MM.1S (cell line): ENCODE results near the gene KIF16B.

Source experiments
- EZH2 ChIP-seq: fragments of 300-600 bp; sonication (generic); optimal IDR thresholded peaks from 2 replicates; pipeline ENCODE3; 2017; ENCODE audit warnings: low read depth, mild to moderate bottlenecking, antibody characterized with exemption, low read length, mixed read lengths
- EZH2phosphoT487 ChIP-seq: fragments of 300-600 bp; sonication (generic); IDR thresholded peaks from 2 replicates; pipeline ENCODE4 v1.6.1; 2018; ENCODE audit warnings: antibody characterized with exemption, low read length
- TF ChIP-seq, protein P1 (sequence below): fragments of 300-600 bp; sonication (generic); IDR thresholded peaks from 2 replicates; pipeline ENCODE4 v1.5.1; 2016; ENCODE audit warnings: antibody characterized with exemption, low read length, mixed read lengths

DNA sequence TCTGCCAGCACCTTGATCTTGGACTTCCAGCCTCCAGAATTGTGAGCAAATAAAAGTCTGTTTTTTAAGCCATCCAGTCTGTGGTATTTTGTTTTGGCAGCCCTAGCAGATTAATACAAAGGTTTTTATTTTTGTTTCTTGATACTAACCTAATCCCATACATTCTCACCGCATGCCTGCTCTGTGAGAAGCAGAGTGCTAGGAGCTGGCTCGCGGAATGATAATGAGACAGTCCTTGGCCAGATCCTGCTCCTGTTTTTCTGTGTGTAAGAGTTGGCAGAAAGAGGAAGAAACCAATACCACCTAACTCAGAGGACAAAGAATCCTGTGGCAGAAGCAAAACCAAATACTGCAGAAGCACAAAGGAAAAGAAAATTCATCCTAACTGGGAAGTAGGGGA lies 82.6 kb downstream of the KIF16B start:
- TF ChIP-seq, protein P1, sequence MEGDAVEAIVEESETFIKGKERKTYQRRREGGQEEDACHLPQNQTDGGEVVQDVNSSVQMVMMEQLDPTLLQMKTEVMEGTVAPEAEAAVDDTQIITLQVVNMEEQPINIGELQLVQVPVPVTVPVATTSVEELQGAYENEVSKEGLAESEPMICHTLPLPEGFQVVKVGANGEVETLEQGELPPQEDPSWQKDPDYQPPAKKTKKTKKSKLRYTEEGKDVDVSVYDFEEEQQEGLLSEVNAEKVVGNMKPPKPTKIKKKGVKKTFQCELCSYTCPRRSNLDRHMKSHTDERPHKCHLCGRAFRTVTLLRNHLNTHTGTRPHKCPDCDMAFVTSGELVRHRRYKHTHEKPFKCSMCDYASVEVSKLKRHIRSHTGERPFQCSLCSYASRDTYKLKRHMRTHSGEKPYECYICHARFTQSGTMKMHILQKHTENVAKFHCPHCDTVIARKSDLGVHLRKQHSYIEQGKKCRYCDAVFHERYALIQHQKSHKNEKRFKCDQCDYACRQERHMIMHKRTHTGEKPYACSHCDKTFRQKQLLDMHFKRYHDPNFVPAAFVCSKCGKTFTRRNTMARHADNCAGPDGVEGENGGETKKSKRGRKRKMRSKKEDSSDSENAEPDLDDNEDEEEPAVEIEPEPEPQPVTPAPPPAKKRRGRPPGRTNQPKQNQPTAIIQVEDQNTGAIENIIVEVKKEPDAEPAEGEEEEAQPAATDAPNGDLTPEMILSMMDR = no peak
- TF ChIP-seq EZH2 (no peak), EZH2phosphoT487 (no peak)
